ENCODE results near the gene KIF23.
"Not testable (repeated sequence)": the region's sequence is repeated elsewhere in the genome, so short reads cannot be mapped to it uniquely, and the experiment has no call there.

Gene KIF23

GRCh38 chr15:69434679-69435078 lies 20.5 kb downstream of the KIF23 start:
- DNase-seq (ENCODE audit: low read depth): no peak

DNA sequence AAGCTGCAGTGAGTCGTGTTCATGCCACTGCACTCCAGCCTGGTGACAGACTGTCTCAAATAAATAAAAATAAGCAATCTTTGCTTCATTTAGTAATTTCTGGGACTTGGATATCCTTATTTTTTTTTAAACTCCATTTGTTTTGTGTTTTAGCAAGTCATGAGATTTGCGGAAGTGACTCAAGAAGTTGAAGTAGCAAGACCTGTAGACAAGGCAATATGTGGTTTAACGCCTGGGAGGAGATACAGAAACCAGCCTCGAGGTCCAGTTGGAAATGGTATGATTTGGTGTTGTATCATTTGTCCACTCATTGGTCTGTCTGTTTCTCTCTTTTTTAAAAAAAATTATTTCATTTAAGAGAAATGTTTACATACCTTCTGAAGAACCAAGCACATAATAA lies 21.8 kb downstream of the KIF23 start:
- no peak for DNase-seq (ENCODE audit: low read depth)

DNA sequence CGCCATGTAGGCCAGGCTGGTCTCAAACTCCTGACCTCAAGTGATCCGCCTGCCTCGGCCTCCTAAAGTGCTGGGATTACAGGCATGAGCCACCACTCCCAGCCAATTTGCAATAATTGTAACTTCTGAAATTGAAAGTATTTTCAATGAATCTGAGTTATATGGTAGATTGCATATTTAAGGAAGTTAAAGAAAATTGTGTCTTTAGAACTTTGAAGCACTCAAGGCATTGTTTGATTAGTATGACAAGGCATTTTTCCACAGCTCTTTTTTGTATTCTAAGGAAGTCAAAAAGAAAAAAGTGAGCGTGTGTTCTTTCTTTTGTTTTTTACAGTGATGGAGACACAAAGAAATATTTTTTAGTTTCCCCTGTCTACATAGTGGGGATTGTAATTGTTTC lies 22.8 kb downstream of the KIF23 start:
- no peak for DNase-seq (ENCODE audit: low read depth)

DNA sequence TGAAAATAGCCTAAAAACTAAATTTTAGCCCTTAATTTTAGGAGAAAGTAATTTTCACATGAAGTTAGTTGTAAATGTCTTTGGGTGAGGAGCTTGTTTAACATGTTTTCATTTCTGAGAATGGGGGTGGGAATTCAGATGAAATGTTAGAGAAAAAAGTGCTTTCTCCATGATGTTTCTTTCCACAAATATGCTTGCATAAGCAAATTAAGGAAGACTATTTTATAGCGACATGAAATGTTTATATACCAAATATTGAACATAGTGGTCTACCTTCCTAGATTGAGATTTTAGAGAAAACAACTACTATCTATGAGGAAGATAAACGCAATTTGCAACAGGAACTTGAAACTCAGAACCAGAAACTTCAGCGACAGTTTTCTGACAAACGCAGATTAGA lies 25.5 kb downstream of the KIF23 start:
- no peak for DNase-seq (ENCODE audit: low read depth)

DNA sequence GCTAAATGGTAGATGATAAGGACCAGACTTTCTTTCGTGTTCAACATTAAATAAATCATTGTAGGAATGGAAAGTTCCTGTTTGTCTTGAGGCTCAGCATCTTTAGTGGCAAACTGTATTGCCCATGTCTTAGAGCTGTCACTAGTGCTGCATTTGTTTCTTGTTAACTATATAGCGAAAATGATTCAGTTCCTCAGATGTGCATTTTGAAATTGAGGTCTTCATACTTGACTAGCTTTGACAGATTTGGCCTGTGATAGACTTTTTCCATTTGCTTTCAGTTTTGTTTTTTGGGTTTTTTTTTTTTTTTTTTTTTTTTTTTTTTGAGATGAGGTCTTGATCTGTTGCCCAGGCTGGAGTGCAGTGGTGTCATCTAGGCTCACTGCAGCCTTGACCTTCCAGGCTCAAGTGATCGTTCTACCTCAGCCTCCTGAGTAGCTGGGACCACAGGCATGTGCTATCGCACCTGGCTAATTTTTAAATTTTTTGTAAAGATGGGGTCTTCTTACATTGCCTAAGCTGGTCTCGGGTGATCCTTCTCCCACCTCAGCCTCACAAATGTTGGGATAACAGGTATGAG lies 29.0 kb downstream of the KIF23 start:
- DNase-seq (ENCODE audit: low read depth): no peak

- no peak for DNase-seq (ENCODE audit: low read depth)
Measured at GRCh38 chr15:69444686-69445085, 30.5 kb downstream of the KIF23 start.

DNA sequence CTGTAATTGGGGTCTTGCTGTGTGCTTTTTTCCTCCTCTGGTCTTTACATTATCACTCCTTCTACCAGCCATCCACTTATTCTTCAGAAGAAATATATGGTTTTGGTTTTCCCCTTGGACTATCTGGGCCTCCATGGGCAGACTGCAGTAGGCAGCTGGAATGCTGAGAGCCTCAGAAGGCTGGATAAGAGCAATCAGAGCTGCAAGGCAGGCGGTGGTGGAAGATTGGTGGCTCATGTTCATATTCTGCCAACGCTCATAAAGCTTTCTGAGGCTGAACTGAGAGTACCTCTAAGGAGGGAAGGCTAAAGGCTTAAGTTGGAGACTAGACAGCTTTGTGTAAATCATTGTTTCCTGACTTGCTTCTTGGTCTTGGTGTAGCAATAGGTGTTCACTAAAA lies 32.8 kb downstream of the KIF23 start:
- DNase-seq (ENCODE audit: low read depth): no peak

GRCh38 chr15:69450221-69450620 lies 36.1 kb downstream of the KIF23 start:
- not testable (repeated sequence) for DNase-seq (ENCODE audit: low read depth)

GRCh38 chr15:69450968-69451695 lies 37.0 kb downstream of the KIF23 start:
- no peak for DNase-seq (ENCODE audit: low read depth)

DNA sequence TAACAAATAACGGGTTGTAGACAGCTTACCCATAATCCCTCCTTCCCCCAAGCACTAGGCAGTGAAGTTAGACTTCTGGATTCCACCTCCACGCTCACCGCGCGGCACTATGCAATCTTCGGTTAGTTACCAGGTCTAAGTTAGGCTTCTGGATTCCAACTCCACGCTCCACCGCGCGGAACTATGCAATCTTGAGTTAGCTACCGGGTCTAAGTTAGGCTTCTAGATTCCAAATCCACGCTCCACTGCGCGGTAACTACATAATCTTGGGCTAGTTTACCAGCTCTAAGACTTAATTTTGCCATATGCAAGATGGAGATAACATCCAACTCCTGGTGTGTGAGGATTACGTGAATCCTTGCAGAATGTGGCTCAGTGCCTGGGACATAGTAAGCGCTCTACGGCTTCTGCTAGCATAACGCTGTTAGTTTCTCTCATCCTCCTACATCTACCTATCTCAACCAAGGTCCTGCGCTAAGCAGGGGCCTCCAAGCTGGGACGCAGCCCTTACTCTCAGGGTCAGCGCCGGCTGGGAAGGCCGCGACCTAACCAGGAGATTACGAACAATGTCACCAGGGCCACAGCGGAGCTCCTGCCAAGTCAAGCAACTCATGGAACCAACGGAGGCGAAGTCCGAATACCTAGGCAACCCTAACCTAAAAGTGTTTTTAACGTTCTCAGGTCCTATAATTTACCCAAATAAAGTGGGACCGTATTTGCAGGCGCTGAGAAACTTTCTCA lies 38.0 kb downstream of the KIF23 start:
- no peak for DNase-seq (ENCODE audit: low read depth)

DNA sequence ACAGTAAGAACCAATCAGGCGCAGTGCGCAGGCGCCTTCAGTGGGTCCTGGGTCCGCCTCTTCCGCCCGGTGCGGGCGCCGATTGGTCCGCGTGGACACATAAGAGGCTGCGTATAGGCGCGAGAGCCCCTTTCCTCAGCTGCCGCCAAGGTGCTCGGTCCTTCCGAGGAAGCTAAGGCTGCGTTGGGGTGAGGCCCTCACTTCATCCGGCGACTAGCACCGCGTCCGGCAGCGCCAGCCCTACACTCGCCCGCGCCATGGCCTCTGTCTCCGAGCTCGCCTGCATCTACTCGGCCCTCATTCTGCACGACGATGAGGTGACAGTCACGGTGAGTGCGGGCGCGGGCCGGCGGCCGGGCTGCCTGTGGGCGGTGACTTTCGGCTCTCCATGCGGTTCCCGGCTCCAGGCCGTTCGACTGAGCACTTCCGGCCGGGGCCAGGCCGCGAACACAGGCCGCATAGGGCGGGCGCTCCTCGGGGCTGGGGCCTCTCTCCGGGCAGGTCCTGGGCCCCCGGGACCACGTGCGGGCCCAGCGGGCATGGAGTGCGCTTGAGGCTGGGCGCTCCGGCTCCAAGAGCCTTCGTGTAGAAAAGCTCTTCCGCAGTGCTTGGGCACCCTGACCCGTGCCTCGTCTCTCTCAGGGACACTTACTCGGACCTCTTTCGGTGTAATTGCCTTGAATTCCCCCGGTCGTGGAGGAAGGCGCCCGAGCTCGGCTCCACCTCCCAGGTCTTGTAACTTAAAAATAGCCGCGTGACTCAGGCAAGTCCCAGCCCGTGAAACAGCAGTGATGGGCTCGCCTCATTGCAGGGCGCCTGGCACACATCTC lies 38.8 kb downstream of the KIF23 start, which contains the start of gene RPLP1:
Gene RPLP1, plus strand, starts transcription at position 127 of the 830 bp plus-strand sequence. Its CDS starts 131 bp downstream, at position 258.
- peak; percentile 89 for DNase-seq (ENCODE audit: low read depth)

DNA sequence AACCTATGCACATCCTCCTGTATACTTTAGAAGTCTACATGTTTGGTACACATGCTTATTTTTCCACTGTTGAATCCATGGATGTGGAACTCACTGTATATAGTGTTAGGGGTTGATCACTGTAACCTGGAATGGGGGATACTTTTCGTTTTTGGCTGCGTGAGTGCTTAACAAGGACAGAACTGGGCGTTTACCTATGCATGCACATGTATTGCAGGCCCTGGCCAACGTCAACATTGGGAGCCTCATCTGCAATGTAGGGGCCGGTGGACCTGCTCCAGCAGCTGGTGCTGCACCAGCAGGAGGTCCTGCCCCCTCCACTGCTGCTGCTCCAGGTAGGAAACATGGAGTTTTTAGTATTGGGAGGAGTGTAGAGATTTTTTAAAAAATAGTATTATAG lies 40.8 kb downstream of the KIF23 start:
- no peak for DNase-seq (ENCODE audit: low read depth)

GRCh38 chr15:69456208-69457166 lies 42.3 kb downstream of the KIF23 start:
- DNase-seq (ENCODE audit: low read depth): no peak

GRCh38 chr15:69457304-69458280 lies 43.4 kb downstream of the KIF23 start:
- no peak for DNase-seq (ENCODE audit: low read depth)

DNA sequence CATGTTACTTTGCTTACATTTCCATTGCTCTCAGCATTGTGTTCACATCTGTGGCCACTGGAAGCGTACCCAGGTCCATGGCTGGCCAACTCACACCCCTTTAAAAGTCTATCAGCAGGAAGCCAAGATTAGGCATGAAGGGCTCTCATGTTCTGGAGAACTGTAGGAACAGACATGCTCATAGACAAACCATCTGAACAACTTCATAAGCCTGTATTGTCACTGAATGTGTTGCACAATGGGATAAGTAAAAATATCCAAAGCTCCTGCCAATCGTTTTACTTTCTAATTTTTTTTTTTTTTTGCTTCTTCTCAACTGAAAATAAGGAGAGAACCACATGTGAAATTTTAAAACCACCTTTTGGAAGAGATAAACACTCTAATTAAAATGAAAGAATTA lies 44.9 kb downstream of the KIF23 start:
- DNase-seq (ENCODE audit: low read depth): no peak

DNA sequence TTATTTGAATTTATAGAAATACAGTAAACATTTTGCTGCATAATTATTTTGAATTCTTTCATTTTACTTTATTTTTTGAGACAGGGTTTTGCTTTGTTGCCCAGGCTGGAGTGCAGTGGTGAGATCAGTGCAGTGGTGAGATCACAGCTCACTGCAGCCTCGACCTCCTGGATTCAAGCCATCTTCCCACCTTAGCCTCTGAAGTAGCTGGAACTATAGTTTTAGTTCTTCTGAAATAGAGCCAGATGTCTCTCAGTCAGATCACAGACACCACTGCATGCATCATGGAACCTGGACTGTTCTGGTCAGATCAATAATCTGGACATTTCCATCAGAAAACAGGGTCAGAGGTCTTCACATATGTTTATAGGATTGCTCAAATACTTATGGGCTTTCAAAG lies 46.3 kb downstream of the KIF23 start:
- no peak for DNase-seq (ENCODE audit: low read depth)

DNA sequence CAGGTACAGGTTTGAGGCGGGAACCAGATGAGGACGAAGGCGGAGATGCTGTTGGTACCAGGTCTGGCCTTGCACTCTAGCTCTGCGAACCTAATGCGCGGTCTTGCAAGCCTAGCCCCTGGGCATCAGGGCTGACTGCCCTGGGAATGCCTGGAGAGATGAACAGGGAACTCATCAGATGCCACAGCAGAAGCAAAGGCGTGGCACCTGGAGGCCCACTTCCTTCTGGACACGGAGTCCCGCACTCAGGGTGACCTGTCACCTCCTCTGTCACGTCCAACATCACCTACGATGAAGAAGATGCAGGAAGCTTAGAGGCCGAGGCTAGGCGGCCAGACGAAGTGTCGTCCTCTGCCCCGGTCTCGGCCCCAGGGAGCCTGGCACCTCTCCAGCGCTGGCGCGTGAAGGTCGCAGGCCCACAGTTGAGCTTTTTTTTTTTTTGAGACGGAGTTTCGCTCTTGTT lies 47.9 kb downstream of the KIF23 start:
- no peak for DNase-seq (ENCODE audit: low read depth)

DNA sequence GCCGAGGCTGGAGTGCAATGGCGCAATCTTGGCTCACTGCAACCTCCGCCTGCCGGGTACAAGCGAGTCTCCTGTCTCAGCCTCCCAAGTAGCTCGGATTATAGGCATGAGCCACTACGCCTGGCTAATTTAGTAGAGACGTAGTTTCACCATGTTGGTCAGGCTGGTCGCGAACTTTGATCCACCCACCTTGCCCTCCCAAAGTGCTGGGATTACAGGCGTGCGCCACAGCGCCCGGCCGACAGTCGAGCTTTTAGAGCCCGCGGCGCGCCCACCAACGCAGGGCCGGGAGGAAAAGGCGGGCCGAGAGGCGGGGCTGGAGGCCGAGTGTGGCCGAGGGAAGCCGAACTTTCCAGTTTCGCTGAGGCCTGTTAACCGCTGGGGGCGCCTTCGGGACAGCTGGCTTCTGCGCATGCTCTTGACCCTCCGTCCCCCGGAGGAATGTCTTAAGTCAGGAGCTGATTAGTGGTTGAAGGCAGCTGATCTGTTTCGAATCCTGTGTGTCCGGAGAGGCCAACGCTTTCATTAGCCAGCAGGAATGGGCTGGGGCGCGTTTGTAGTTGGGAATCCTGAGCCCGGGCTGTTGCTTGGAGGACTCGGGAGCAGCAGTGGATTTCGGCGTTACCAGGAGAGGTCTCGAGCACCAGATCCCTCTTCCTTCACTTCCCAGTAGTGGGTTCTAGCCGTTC lies 48.5 kb downstream of the KIF23 start:
- DNase-seq (ENCODE audit: low read depth): peak; percentile 88

DNA sequence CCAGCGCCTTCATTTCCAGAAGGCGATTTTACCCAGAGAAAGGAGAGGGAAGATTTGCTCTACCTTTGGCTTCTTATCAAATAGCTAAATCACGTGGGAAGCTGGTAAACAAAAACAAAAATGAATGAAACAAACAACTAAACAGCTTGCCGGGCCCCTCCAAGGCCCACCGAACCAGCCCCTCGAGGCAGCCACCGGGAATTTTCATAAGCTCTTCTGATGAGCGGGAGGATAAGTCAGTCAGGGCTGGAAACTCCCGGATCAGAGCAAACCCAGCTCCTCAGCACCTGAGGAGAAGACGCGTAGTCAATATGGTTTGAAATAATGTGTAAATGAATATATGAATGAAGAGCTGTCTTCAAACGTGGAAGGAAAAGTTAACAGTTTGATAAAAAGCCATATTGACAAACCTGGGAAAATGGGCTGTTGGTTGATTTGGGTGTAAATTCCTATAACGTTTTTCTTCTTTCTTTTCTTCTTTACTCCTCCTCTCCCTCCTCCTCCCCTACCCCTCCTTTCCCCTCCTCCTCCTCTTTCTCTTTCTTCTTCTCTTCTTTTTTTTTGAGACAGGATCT lies 49.1 kb downstream of the KIF23 start:
- no peak for DNase-seq (ENCODE audit: low read depth)
